HG02852 (cell line): Measurements from ENCODE around the gene ZNF275.
"Not testable (repeated sequence)": the region's sequence is repeated elsewhere in the genome, so short reads cannot be mapped to it uniquely, and the experiment has no call there.

Experiments used
- ATAC-seq: cut with Tn5 transposase; IDR thresholded peaks from one replicate; pipeline ENCODE4 v1.9.1; 2021; ENCODE audit warnings: mild to moderate bottlenecking, moderate library complexity; ENCODE audit not compliant: unreplicated experiment

ZNF275 gene

DNA sequence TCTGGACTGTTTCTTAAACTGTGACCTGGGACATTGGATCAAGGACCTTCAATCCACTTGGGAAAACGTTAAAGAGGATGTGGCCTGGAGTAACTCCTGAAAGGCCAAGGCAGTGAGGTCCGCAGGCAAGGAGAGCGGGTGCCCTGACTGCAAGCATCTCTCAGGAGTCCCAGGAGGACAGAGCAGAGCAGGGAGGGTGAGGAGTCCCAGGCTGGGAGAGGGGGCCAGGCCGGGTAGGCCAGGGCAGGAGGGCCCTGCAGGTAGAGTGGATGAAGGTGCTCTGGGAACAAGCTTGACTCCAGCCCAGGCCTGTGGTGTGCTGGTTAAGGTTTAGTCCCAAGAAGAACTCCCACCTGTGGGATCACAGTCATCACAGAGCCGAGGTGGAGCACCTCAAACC lies 53.4 kb downstream of the ZNF275 start:
- ATAC-seq, result no peak

GRCh38 chrX:153387987-153388721 lies 54.2 kb downstream of the ZNF275 start:
- no peak for ATAC-seq

DNA sequence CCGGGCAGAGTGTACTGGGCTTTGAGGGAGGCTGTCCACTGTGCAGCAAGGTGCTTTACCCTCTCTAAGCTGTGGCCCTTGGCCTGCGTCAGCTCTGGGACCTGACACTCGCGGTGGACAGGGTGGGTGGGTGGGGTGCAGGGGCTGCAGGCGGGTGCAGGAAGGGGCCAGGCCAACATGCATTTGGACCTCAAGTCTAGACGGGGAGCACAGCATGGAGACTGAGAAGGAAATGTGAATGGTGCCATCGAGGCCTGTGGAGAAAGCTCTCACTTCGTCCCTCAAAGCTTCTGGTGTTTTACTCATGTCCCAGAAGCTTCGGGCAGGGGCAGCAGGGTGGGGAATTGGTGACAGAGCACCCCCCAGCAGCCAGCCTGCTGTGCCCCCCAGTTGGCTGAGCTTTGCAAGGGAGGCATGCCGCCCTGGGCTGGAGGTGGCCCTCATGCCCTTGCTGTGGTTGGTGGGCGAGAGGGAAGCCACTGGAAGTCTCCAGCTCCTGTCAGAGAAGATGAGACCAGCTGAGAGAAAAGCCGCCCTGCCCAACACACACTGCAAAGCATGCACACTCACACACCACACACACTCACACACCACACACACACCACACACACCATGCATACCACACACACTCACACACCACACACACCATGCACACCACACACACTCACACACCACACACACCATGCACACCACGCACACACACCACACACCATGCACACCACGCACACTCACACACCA lies 54.9 kb downstream of the ZNF275 start:
- ATAC-seq, result no peak

- not testable (repeated sequence) for ATAC-seq
These were observed 55.5 kb downstream of the ZNF275 start for GRCh38 chrX:153389460-153389768.

DNA sequence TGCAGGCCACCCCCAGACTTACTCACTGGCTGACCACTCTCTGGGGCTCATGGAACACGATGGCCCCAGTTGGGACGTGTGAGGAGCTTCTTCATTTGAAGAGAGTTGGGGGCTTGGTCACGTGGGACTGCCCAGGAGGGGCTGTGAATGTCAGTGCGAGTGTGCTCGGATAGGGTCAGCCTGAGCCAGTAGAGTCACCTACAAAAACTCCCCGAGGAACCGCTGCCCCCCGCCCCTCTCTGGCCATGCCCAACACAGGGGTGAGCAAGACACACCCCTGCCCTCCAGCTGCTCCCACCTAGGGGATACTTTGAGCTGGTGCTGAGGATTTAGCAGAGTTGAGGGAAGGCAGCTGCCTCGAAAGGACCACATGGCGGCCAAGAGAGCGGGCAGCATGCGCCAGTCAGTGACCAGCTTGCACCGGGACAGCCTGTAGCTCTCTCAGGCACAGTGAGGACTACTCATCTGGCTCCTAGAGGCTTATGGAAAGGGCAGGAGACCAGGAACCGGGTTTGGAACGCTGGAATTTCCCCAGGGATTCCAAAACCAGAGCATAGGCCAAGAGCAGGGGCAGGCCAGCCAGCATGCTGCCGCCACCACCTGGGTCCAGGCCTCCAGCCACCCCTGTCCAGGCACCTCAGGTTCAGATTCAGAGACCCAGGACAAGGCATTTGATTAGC lies 58.8 kb downstream of the ZNF275 start:
- no peak for ATAC-seq

DNA sequence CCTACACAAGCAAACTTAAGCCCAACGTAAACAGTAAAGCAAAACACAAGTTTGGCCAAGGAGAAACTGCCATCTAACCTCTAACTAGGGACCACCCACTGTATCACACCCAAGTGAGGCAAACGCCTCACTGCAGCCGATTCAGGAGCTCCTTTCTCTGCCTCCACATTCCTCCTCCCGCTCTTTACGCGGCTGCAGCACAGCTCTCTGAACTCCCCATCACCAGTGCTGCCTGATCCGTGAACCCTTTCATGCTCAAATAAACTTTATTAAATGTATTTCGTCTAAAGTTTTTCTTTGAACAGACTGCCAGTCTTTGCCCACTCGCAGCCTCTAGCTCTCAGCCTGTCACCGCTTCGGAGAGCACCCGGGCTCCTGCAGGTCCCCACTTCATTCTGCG lies 60.7 kb downstream of the ZNF275 start:
- ATAC-seq, result no peak

DNA sequence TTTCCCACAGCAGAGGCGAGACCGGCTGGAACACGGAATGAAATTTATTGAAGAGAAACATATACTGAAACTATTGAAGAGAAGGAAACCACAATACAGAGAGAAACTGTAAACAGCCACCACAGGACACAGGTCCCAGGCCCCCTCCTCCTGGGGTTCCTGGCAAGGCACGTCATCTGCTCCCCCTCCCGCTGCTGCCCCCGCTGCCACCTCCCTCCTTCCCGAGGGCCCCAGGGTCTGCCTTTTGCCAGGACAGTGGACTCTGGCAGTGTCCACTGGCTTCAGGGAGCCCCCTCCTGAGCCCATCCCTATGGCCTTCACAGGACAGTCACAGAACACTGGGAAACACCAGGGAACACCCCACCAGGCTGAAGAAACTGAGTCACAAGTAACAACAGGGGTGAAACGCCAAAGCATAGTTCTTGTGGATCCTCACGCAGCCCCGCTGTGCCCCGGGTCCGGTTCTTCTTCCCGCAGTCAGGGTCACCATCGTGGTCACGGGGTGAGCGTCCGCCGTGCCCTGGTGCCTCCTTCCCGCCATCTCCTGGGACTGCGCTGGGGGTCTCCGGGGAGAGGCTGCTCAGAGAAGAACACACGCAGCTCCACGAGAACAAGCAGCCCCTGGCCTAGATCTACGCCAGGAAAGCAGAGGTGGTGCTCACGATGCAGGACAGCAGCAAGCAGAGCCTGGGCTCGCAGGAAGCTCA lies 61.8 kb downstream of the ZNF275 start:
- ATAC-seq, result no peak

- no peak for ATAC-seq
These were observed 62.6 kb downstream of the ZNF275 start for GRCh38 chrX:153396320-153397195.

DNA sequence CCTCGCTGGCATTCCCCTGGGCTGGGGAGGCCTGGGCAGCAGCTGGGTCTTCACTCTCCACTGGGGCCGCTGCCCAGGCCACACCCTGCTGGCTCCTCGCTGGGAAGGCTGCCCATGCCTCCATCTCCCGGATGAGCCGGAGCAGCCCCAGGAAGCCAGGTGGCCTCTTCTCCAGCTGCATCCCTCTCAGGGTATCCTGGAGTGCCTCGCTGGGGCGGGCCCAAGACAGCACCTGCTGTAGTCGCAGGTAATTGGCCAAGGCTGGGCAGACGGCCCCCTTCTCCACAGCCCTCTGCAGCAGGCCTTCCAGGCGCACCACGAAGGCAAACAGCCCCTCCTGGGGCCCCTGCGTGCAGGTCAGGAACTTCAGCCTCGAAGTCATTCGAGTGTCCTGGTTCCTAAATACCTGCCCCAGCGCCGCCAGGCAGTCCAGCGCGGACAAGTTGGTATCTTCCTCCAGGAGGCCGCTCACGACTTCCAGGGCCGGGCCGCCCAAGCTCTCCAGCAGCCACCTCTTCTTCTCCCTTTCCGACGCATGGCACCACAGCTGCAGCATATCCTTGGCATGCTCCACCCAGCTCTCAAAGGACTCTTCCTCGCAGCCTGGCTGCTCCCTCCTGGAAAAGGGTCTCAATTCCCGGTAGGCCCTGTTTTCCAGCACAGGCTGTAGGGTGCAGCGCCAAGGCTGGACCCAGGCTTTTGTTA lies 63.5 kb downstream of the ZNF275 start:
- no peak for ATAC-seq

GRCh38 chrX:153398275-153398960 lies 64.5 kb downstream of the ZNF275 start:
- no peak for ATAC-seq

- no peak for ATAC-seq
These were observed 66.5 kb downstream of the ZNF275 start for GRCh38 chrX:153400146-153401132.

GRCh38 chrX:153401133-153401764 lies 67.3 kb downstream of the ZNF275 start, which contains the start of gene PNMA6E:
Gene PNMA6E, minus strand, starts transcription at chrX:153401350. Its CDS starts 2,501 bp downstream, at chrX:153398849.
- ATAC-seq, result no peak
